ENCODE data around the gene ROPN1B. TPM values are rescaled to one million over a fixed set of nuclear protein-coding genes. Genes with fewer than 3 reads are reported as not detected.

The ROPN1B gene
- total RNA-seq, 4 donors from 2014 or later: 0.60 to 8.8 (median 6.9) TPM; not detected in 1

- H3K9me3 ChIP-seq: peaks cover 0 to 54% (median 5%) of the 10 kb centered on the region in 4 donors
- no peaks in the 10 kb centered on the region for H3K4me1 ChIP-seq
- H3K27ac ChIP-seq: no peak overlapping the region
- no peak overlapping the region for H3K4me3 ChIP-seq
- no peak for DNase-seq (ENCODE audit: low spot score in 2 of 2)
- H3K36me3 ChIP-seq: peaks cover 0 to 32% (median 8%) of the 10 kb centered on the region in 3 donors
- H3K27me3 ChIP-seq: no peaks in the 10 kb centered on the region
- TF ChIP-seq EP300 (IDR thresholded peaks at IDR 0.05): no peak
- TF ChIP-seq POLR2A (IDR thresholded peaks at IDR 0.05): no peak
- TF ChIP-seq CTCF (IDR thresholded peaks at IDR 0.05): no peak
Measured at GRCh38 chr3:126002189-126002588, 33.2 kb downstream of the ROPN1B start.

- 85 to 93% methylated on average over 5 to 8 of the region's 10 CpGs for WGBS, 2 donors
- no peaks in the 10 kb centered on the region for H3K27me3 ChIP-seq
- no peak for DNase-seq (ENCODE audit: low spot score in 2 of 2)
- no peak overlapping the region for H3K4me3 ChIP-seq
- peaks cover 0 to 47% (median 5%) of the 10 kb centered on the region in 4 donors for H3K9me3 ChIP-seq
- no peak for TF ChIP-seq CTCF (IDR thresholded peaks at IDR 0.05)
- TF ChIP-seq EP300 (IDR thresholded peaks at IDR 0.05): no peak
- no peak for TF ChIP-seq POLR2A (IDR thresholded peaks at IDR 0.05)
- no peak overlapping the region for H3K27ac ChIP-seq
- peaks cover 0 to 46% (median 8%) of the 10 kb centered on the region in 3 donors for H3K36me3 ChIP-seq
- H3K4me1 ChIP-seq: no peaks in the 10 kb centered on the region
Measured at GRCh38 chr3:126003447-126004190, 34.6 kb downstream of the ROPN1B start.

- WGBS, 2 donors: 78 to 87% methylated on average over 5 to 6 of the region's 6 CpGs
- Histone ChIP-seq H3K4me3 (no peak overlapping the region), H3K27me3 (no peaks in the 10 kb centered on the region), H3K9me3 (peaks cover 0 to 41% (median 5%) of the 10 kb centered on the region in 4 donors), H3K27ac (no peak overlapping the region), H3K4me1 (no peaks in the 10 kb centered on the region), H3K36me3 (peaks cover 0 to 52% (median 8%) of the 10 kb centered on the region in 3 donors)
- TF ChIP-seq EP300 (IDR thresholded peaks at IDR 0.05): no peak
- no peak for TF ChIP-seq POLR2A (IDR thresholded peaks at IDR 0.05)
- no peak for TF ChIP-seq CTCF (IDR thresholded peaks at IDR 0.05)
- no peak for DNase-seq (ENCODE audit: low spot score in 2 of 2)
Measured at GRCh38 chr3:126004217-126004616, 35.2 kb downstream of the ROPN1B start.

GRCh38 chr3:126004692-126005091 is 35.7 kb downstream of the ROPN1B start:
- H3K4me1 ChIP-seq: no peaks in the 10 kb centered on the region
- 91 to 98% methylated on average over 5 to 7 of the region's 7 CpGs for WGBS, 2 donors
- no peaks in the 10 kb centered on the region for H3K27me3 ChIP-seq
- TF ChIP-seq EP300 (IDR thresholded peaks at IDR 0.05) (no peak), CTCF (IDR thresholded peaks at IDR 0.05) (no peak), POLR2A (IDR thresholded peaks at IDR 0.05) (no peak)
- H3K4me3 ChIP-seq: no peak overlapping the region
- no peak for DNase-seq (ENCODE audit: low spot score in 2 of 2)
- no peak overlapping the region for H3K27ac ChIP-seq
- H3K9me3 ChIP-seq: peaks cover 0 to 36% (median 3%) of the 10 kb centered on the region in 4 donors
- peaks cover 0 to 57% (median 8%) of the 10 kb centered on the region in 3 donors for H3K36me3 ChIP-seq

GRCh38 chr3:126005951-126006350 is 37.0 kb downstream of the ROPN1B start:
- Histone ChIP-seq H3K9me3 (peaks cover 0 to 24% (median 2%) of the 10 kb centered on the region in 4 donors), H3K4me1 (no peaks in the 10 kb centered on the region), H3K27me3 (no peaks in the 10 kb centered on the region), H3K36me3 (peaks cover 0 to 70% (median 8%) of the 10 kb centered on the region in 3 donors), H3K27ac (no peak overlapping the region), H3K4me3 (no peak overlapping the region)
- TF ChIP-seq EP300 (IDR thresholded peaks at IDR 0.05) (no peak), CTCF (IDR thresholded peaks at IDR 0.05) (no peak), POLR2A (IDR thresholded peaks at IDR 0.05) (no peak)
- 23 to 26% methylated on average over 3 of the region's 3 CpGs for WGBS, 2 donors
- no peak for DNase-seq (ENCODE audit: low spot score in 2 of 2)
